WTC11 (cell line): Measurements from ENCODE around the gene NHERF2. TPM values are rescaled to one million over a fixed set of nuclear protein-coding genes. Genes with fewer than 3 reads are reported as not detected.

Experiments used
- ATAC-seq: fragments of 200-7000 bp; cut with Tn5 transposase; 2 replicates; pipeline ENCODE4 v1.10.0; 2021; ENCODE audit warnings: mild to moderate bottlenecking, moderate library complexity
- CTCF ChIA-PET: fragments of 300-600 bp; sonication (Branson Sonifier 250); formaldehyde crosslinking; loops from one replicate; lab custom pipeline; 2021; ENCODE audit warnings: antibody characterized with exemption; lab: Charles Lee
- POLR2A ChIA-PET: fragments of 350-600 bp; sonication (Branson Sonifier 250); formaldehyde crosslinking; loops from one replicate; lab custom pipeline; 2021; ENCODE audit warnings: antibody characterized with exemption; lab: Charles Lee
- DNase-seq: peaks from one replicate; pipeline ENCODE4 v3.0.0; 2021; ENCODE audit warnings: low spot score
- H3K27ac Mint-ChIP-seq: 2 replicates; pipeline ENCODE4 v1.8.0; 2021; ENCODE audit warnings: mixed read lengths
- H3K27me3 Mint-ChIP-seq: 2 replicates; pipeline ENCODE4 v1.8.0; 2021; ENCODE audit warnings: low read depth, mild to moderate bottlenecking, moderate library complexity, mixed read lengths
- H3K36me3 Mint-ChIP-seq: 2 replicates; pipeline ENCODE4 v1.8.0; 2021; ENCODE audit warnings: mixed read lengths
- H3K4me1 Mint-ChIP-seq: 2 replicates; pipeline ENCODE4 v1.8.0; 2022; ENCODE audit warnings: mixed read lengths
- H3K4me3 Mint-ChIP-seq: 2 replicates; pipeline ENCODE4 v1.8.0; 2021; ENCODE audit warnings: mild to moderate bottlenecking, moderate library complexity, mixed read lengths
- H3K9me3 Mint-ChIP-seq: 2 replicates; pipeline ENCODE4 v1.8.0; 2021; ENCODE audit warnings: mixed read lengths
- AFF4 ChIP-seq: sonication (generic); formaldehyde crosslinking; IDR thresholded peaks from 2 replicates; pipeline ENCODE4 v1.8.1; 2023; ENCODE audit warnings: mild to moderate bottlenecking, missing genetic modification reagents, borderline replicate concordance
- ARID4B ChIP-seq: sonication (generic); formaldehyde crosslinking; IDR thresholded peaks from 2 replicates; pipeline ENCODE4 v1.8.0; 2023; ENCODE audit warnings: missing genetic modification reagents, mild to moderate bottlenecking, borderline replicate concordance
- ATF2 ChIP-seq: sonication (generic); formaldehyde crosslinking; IDR thresholded peaks from 2 replicates; pipeline ENCODE4 v1.8.1; 2022; ENCODE audit warnings: low read depth, missing genetic modification reagents, borderline replicate concordance
- CDX4 ChIP-seq: fragments of 250-450 bp; sonication (Bioruptor Pico); IDR thresholded peaks from 2 replicates; pipeline ENCODE4 v1.9.0; 2021; ENCODE audit warnings: moderate library complexity, mild to moderate bottlenecking, inconsistent platforms, borderline replicate concordance
- CREB1 ChIP-seq: sonication (generic); formaldehyde crosslinking; IDR thresholded peaks from 2 replicates; pipeline ENCODE4 v1.8.0; 2023; ENCODE audit warnings: mild to moderate bottlenecking, missing genetic modification reagents
- E2F5 ChIP-seq: sonication (generic); formaldehyde crosslinking; IDR thresholded peaks from 2 replicates; pipeline ENCODE4 v1.8.1; 2022; ENCODE audit warnings: mild to moderate bottlenecking, moderate library complexity, missing genetic modification reagents
- ELF4 ChIP-seq: sonication (generic); formaldehyde crosslinking; IDR thresholded peaks from 2 replicates; pipeline ENCODE4 v1.8.1; 2022; ENCODE audit warnings: low read depth, mild to moderate bottlenecking, moderate library complexity, missing genetic modification reagents
- ESRRA ChIP-seq: sonication (generic); formaldehyde crosslinking; IDR thresholded peaks from 2 replicates; pipeline ENCODE4 v1.8.1; 2022; ENCODE audit warnings: mild to moderate bottlenecking, missing genetic modification reagents, borderline replicate concordance
- FOXJ3 ChIP-seq: sonication (generic); formaldehyde crosslinking; IDR thresholded peaks from 2 replicates; pipeline ENCODE4 v1.9.0; 2021; ENCODE audit warnings: missing genetic modification reagents, mild to moderate bottlenecking, borderline replicate concordance
- HMGA2 ChIP-seq: fragments of 250-450 bp; sonication (Bioruptor Pico); IDR thresholded peaks from 2 replicates; pipeline ENCODE4 v1.4.0; 2021; ENCODE audit warnings: mild to moderate bottlenecking, moderate library complexity
- JUN ChIP-seq: sonication (generic); formaldehyde crosslinking; IDR thresholded peaks from 2 replicates; pipeline ENCODE4 v1.8.0; 2023; ENCODE audit warnings: mild to moderate bottlenecking, missing genetic modification reagents
- NR2C2 ChIP-seq: sonication (generic); formaldehyde crosslinking; IDR thresholded peaks from 2 replicates; pipeline ENCODE4 v1.8.0; 2022; ENCODE audit warnings: mild to moderate bottlenecking, missing genetic modification reagents
- SOX15 ChIP-seq: fragments of 250-450 bp; sonication (Bioruptor Pico); IDR thresholded peaks from 2 replicates; pipeline ENCODE4 v1.9.0; 2021; ENCODE audit warnings: mild to moderate bottlenecking
- TEAD4 ChIP-seq: sonication (generic); formaldehyde crosslinking; IDR thresholded peaks from 2 replicates; pipeline ENCODE4 v1.8.0; 2022; ENCODE audit warnings: mild to moderate bottlenecking, missing genetic modification reagents
- TP53 ChIP-seq: sonication (generic); formaldehyde crosslinking; IDR thresholded peaks from 2 replicates; pipeline ENCODE4 v1.8.1; 2023; ENCODE audit warnings: mild to moderate bottlenecking, missing genetic modification reagents
- ZNF416 ChIP-seq: fragments of 250-450 bp; sonication (Bioruptor Pico); IDR thresholded peaks from 2 replicates; pipeline ENCODE4 v1.9.0; 2021; ENCODE audit warnings: mild to moderate bottlenecking, inconsistent platforms
- total RNA-seq: library from RNA; stranded (reverse); gene quantifications from 3 replicates; pipeline ENCODE4 v1.2.3, GENCODE V29; 2021

The NHERF2 gene
- total RNA-seq, 1 experiment from 2014 or later: 31.1 TPM

GRCh38 chr16:2061023-2061422 is 34.3 kb downstream of the NHERF2 start:
- Mint-ChIP-seq H3K9me3 (no peaks in the 10 kb centered on the region), H3K27ac (no peak overlapping the region), H3K4me3 (no peak overlapping the region), H3K4me1 (no peaks in the 10 kb centered on the region), H3K36me3 (peaks cover 4% of the 10 kb centered on the region), H3K27me3 (no peaks in the 10 kb centered on the region)
- ATAC-seq (no peak), DNase-seq (no peak)
- TF ChIP-seq ELF4 (CRISPR knock-in tag): no peak
- TF ChIP-seq JUN (CRISPR knock-in tag): no peak
- no peak for TF ChIP-seq NR2C2
- TF ChIP-seq ZNF416 (CRISPR knock-in tag): no peak
- no peak for TF ChIP-seq ATF2 (CRISPR knock-in tag)
- TF ChIP-seq TP53 (CRISPR knock-in tag): no peak
- no peak for TF ChIP-seq CDX4 (CRISPR knock-in tag)
- no peak for TF ChIP-seq ARID4B (CRISPR knock-in tag)
- TF ChIP-seq TEAD4: no peak
- no peak for TF ChIP-seq SOX15 (CRISPR knock-in tag)
- no peak for TF ChIP-seq HMGA2 (CRISPR knock-in tag)
- no peak for TF ChIP-seq AFF4 (CRISPR knock-in tag)
- no peak for TF ChIP-seq E2F5 (CRISPR knock-in tag)
- TF ChIP-seq ESRRA (CRISPR knock-in tag): no peak
- TF ChIP-seq CREB1 (CRISPR knock-in tag): no peak
- no peak for TF ChIP-seq FOXJ3 (CRISPR knock-in tag)
- CTCF ChIA-PET: interaction anchor here (1.0 kb wide), 1 partner anchor 80 kb away, joined by 3 read pairs; no protein-coding TSS in a partner anchor
- POLR2A ChIA-PET: no interaction called here
